GM12878 (cell line): ENCODE data around the gene SYPL2. TPM values are rescaled to one million over a fixed set of nuclear protein-coding genes. Genes with fewer than 3 reads are reported as not detected.

Experiments used
- ATAC-seq: fragments of 200-7000 bp; cut with Tn5 transposase; 3 replicates; pipeline ENCODE4 v1.9.1; 2020; ENCODE audit warnings: mild to moderate bottlenecking, moderate library complexity
- BruUV-seq: library from RNA; stranded (reverse); fragments of 400-500 nt; replicated peaks from 2 replicates; lab custom pipeline; 2021; lab: Mats Ljungman, UMichigan
- CTCF ChIA-PET: fragments of 300-600 bp; sonication (Branson Sonifier 250); formaldehyde crosslinking; extraction: SDS; loops from one replicate; lab custom pipeline; 2021; ENCODE audit warnings: inconsistent platforms; lab: Yijun Ruan, JAX
- POLR2A ChIA-PET: fragments of 350-600 bp; formaldehyde crosslinking; extraction: SDS; loops from one replicate; lab custom pipeline; 2021; ENCODE audit warnings: inconsistent platforms; lab: Charles Lee
- RAD21 ChIA-PET: fragments of 300-600 bp; sonication (Branson Sonifier 250); formaldehyde crosslinking; loops from one replicate; lab custom pipeline; 2023; ENCODE audit warnings: antibody characterized with exemption; ENCODE audit not compliant: unreplicated experiment; lab: Charles Lee
- SMC1A ChIA-PET: fragments of 300-600 bp; sonication (Branson Sonifier 250); formaldehyde crosslinking; loops from one replicate; lab custom pipeline; 2023; ENCODE audit not compliant: unreplicated experiment, uncharacterized antibody; lab: Charles Lee
- DNase-seq: peaks from one replicate; pipeline ENCODE4 v3.0.0-alpha.2; 2011; ENCODE audit warnings: low read depth, low spot score
- FAIRE-seq: peaks from 3 replicates; lab custom pipeline; 2011; peaks lifted over from hg19 to GRCh38; lab: Jason Lieb, UNC
- H2AFZ ChIP-seq: 2 replicates; pipeline ENCODE4 v1.6.0; 2011; ENCODE audit warnings: low read depth, low read length, control low read depth; ENCODE audit not compliant: control insufficient read depth
- H3K27ac ChIP-seq: 2 replicates; pipeline ENCODE4 v1.5.1; 2011; ENCODE audit warnings: control low read depth; ENCODE audit not compliant: control insufficient read depth, insufficient read depth
- H3K27me3 ChIP-seq, 2 experiments: replicated peaks in 1 of 2; 2 replicates each; pipeline versions ENCODE4 v1.6.0 to v1.6.1; 2011; ENCODE audit warnings: low read length in 1 of 2; ENCODE audit not compliant: control insufficient read depth in 2 of 2, insufficient read depth in 2 of 2
- H3K36me3 ChIP-seq, 2 experiments: 2 replicates each; pipeline ENCODE4 v1.5.1; 2011; ENCODE audit warnings: low read length in 1 of 2; ENCODE audit not compliant: control insufficient read depth in 2 of 2, insufficient read depth in 2 of 2
- H3K4me1 ChIP-seq: 2 replicates; pipeline ENCODE4 v1.6.1; 2011; ENCODE audit warnings: mild to moderate bottlenecking, low read length, moderate library complexity, mixed read lengths; ENCODE audit not compliant: control insufficient read depth, insufficient read depth
- H3K4me2 ChIP-seq: 2 replicates; pipeline ENCODE4 v1.6.0; 2011; ENCODE audit warnings: control low read depth; ENCODE audit not compliant: control insufficient read depth, insufficient read depth
- H3K4me3 ChIP-seq: fragments of 200-600 bp; sonication (generic); 2 replicates; pipeline ENCODE4 v1.5.1; 2016
- H3K79me2 ChIP-seq: 2 replicates; pipeline ENCODE4 v1.6.0; 2011; ENCODE audit warnings: low read length; ENCODE audit not compliant: control insufficient read depth, insufficient read depth
- H3K9ac ChIP-seq: 2 replicates; pipeline ENCODE4 v1.8.0; 2011; ENCODE audit warnings: low read length, control low read depth, mixed read lengths; ENCODE audit not compliant: control insufficient read depth, insufficient read depth
- H3K9me3 ChIP-seq: replicated peaks from 3 replicates; pipeline ENCODE4 v1.5.1; 2011; ENCODE audit warnings: mild to moderate bottlenecking, low read length; ENCODE audit not compliant: control insufficient read depth, insufficient read depth
- H4K20me1 ChIP-seq: 2 replicates; pipeline ENCODE4 v1.6.0; 2011; ENCODE audit not compliant: control insufficient read depth, insufficient read depth
- BRCA1 ChIP-seq: IDR thresholded peaks from 2 replicates; pipeline ENCODE4 v1.6.1; 2011; ENCODE audit warnings: low read depth, low read length, improper control_type of control experiment
- CTCF ChIP-seq, 3 experiments: IDR thresholded peaks in 2 of 3; conservative IDR thresholded peaks in 1 of 3; 2 replicates each; pipeline ENCODE4 v1.5.1; 2011; ENCODE audit warnings: low read depth in 3 of 3, low read length in 3 of 3, mild to moderate bottlenecking in 3 of 3, control low read depth in 2 of 3, moderate library complexity in 2 of 3, inconsistent platforms in 1 of 3, mixed read lengths in 1 of 3; ENCODE audit not compliant: control insufficient read depth in 2 of 3, insufficient read depth in 1 of 3; ENCODE audit errors: extremely low read depth in 1 of 3
- LARP7 ChIP-seq: fragments of 450-650 bp; IDR thresholded peaks from 2 replicates; pipeline ENCODE4 v1.6.1; 2017; ENCODE audit warnings: mild to moderate bottlenecking
- SMC3 ChIP-seq: IDR thresholded peaks from 2 replicates; pipeline ENCODE4 v1.6.1; 2011; ENCODE audit warnings: low read length, improper control_type of control experiment, borderline replicate concordance
- SUPT20H ChIP-seq: IDR thresholded peaks from 2 replicates; pipeline ENCODE4 v1.6.1; 2011; ENCODE audit warnings: low read depth, mild to moderate bottlenecking, low read length, moderate library complexity, borderline replicate concordance; ENCODE audit not compliant: control insufficient read depth
- ZBTB4 ChIP-seq: fragments of 450-650 bp; formaldehyde crosslinking; IDR thresholded peaks from 2 replicates; pipeline ENCODE4 v1.4.0; 2022; ENCODE audit warnings: mild to moderate bottlenecking, moderate library complexity
- WGBS: methylation state at CpG from one replicate; pipeline ENCODE4 v1.1.6; 2016; ENCODE audit warnings: low lambda C conversion rate; ENCODE audit not compliant: insufficient replicate concordance, insufficient coverage; ENCODE audit errors: missing lambda C conversion rate; 5-methylcytosine and 5-hydroxymethylcytosine counted together
- in situ Hi-C: fragments of 300-500 bp; cut with MboI; formaldehyde crosslinking; loops from 9 replicates; pipeline ENCODE4 v1.14.3; 2018; ENCODE audit warnings: mixed read lengths
- intact Hi-C: fragments of 100-400 bp; cut with micrococcal nuclease; formaldehyde crosslinking; loops from one replicate; pipeline ENCODE4 v1.14.2; 2022; ENCODE audit not compliant: unreplicated experiment
- polyA plus RNA-seq, 11 experiments: library from polyadenylated mRNA; depleted of rRNA in 4 of 11; unstranded in 6 of 11; stranded (reverse) in 5 of 11; fragments of >200 nt; fragmentation: Nextera tagmentation in 4 of 11; fragmentation: Illumina TruSeq in 1 of 11; extraction: Ambion mirVana in 4 of 11; extraction: Trizol in 1 of 11; gene quantifications; 1 replicate in 1 of 11; 2 replicates in 10 of 11; pipeline versions ENCODE4 v1.2.1 to v1.2.3, GENCODE V29; 2011 to 2016; ENCODE audit warnings: inconsistent platforms in 2 of 11, missing spikeins in 2 of 11, low read depth in 1 of 11
- total RNA-seq, 4 experiments: library from RNA; depleted of rRNA in 3 of 4; stranded (reverse); fragments of >200 nt in 3 of 4; fragmentation: Illumina TruSeq in 1 of 4; extraction: Trizol in 1 of 4; gene quantifications; 2 replicates each; pipeline versions ENCODE4 v1.2.1 to v1.2.3, GENCODE V29; 2013 to 2021
- TF ChIP-seq, protein P1 (sequence below): fragments of 450-650 bp; formaldehyde crosslinking; IDR thresholded peaks from 2 replicates; pipeline ENCODE4 v1.4.0; 2020; ENCODE audit warnings: mild to moderate bottlenecking, moderate library complexity

Gene SYPL2
- total and polyA plus RNA-seq, 10 of the 15 experiments (the other 5 are each of a cell fraction or from before 2014, with no cell fraction given) = 0.04 to 0.11 (median 0.06) TPM; not detected in 3

DNA sequence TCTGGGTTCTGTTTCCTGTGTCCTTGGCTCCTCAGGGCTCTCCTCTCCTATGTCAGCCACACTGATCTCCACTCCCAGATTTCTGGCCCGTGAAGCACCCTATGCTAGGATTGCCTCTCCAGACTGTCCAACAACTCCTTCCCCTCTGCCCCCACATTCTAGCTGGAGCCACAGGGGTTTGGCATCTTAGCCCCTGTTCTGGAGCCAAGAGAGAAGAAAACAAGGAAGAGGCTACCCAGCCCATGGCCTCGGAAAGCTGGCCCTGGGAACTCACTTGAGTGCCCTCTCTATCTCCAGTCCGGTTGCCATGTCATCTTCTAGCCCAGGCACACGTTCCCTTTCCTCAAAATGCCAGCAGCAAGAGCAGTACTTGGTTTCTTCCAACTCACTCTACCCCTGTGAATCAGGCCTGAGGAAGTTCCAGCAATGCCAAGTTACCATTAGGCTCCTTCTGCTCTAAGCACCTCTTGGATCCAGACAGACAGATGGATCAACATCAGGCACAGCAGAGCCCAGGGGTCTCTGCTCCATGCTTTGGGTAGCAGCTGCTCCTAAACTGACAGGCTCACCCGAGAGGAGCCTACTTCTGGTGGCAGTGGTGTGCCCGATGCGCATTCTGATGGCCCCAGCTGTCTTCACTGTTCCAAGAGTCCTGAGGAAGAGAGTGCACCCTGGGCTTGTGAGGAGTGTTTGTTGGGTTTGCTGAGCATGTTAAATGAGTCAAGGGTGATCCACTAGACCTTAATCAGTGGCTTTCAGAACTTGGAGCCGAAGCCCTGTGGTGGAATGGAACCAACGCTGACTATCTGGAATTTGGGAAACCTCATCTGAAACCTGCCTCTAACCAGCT, 61.7 kb downstream of the SYPL2 start (continued):
- TF ChIP-seq, protein P1, sequence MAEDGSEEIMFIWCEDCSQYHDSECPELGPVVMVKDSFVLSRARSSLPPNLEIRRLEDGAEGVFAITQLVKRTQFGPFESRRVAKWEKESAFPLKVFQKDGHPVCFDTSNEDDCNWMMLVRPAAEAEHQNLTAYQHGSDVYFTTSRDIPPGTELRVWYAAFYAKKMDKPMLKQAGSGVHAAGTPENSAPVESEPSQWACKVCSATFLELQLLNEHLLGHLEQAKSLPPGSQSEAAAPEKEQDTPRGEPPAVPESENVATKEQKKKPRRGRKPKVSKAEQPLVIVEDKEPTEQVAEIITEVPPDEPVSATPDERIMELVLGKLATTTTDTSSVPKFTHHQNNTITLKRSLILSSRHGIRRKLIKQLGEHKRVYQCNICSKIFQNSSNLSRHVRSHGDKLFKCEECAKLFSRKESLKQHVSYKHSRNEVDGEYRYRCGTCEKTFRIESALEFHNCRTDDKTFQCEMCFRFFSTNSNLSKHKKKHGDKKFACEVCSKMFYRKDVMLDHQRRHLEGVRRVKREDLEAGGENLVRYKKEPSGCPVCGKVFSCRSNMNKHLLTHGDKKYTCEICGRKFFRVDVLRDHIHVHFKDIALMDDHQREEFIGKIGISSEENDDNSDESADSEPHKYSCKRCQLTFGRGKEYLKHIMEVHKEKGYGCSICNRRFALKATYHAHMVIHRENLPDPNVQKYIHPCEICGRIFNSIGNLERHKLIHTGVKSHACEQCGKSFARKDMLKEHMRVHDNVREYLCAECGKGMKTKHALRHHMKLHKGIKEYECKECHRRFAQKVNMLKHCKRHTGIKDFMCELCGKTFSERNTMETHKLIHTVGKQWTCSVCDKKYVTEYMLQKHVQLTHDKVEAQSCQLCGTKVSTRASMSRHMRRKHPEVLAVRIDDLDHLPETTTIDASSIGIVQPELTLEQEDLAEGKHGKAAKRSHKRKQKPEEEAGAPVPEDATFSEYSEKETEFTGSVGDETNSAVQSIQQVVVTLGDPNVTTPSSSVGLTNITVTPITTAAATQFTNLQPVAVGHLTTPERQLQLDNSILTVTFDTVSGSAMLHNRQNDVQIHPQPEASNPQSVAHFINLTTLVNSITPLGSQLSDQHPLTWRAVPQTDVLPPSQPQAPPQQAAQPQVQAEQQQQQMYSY (CRISPR knock-in tag) = no peak
- TF ChIP-seq CTCF (IDR thresholded peaks at IDR 0.05 in 2 of 3, conservative IDR thresholded peaks at IDR 0.05 in 1 of 3; ENCODE audit: control insufficient read depth in 2 of 3, extremely low read depth in 1 of 3, insufficient read depth in 1 of 3, low read depth in 3 of 3, low read length in 3 of 3) = no peak

DNA sequence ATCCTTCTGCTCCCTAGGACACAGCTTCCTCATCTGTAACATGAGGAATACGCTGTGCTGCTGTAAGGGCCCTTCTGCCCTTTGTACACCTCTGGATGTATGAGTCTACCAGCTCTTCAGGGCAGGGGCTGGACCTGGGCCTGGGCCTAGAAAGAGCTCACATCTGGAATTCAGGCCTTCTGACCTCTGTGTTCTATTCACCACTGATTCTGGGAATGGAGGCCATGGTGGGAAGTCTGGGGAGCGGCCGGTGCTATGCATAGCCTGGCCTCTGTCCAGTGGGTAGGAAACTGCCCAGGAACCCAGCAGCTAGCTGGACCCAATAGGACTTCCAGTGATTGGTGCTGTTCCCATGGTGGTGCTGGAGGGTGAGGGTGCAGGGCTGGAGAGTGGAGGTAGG, 62.4 kb downstream of the SYPL2 start:
- 93% methylated on average over 3 of the region's 3 CpGs for WGBS
- Histone ChIP-seq H3K79me2 (no peaks in the 10 kb centered on the region), H3K27me3 (no peaks in the 10 kb centered on the region), H4K20me1 (no peaks in the 10 kb centered on the region), H3K4me3 (no peak overlapping the region), H3K36me3 (no peaks in the 10 kb centered on the region), H3K9me3 (no peaks in the 10 kb centered on the region), H3K4me2 (no peak overlapping the region), H2AFZ (no peak overlapping the region), H3K4me1 (peaks cover 24% of the 10 kb centered on the region), H3K9ac (no peak overlapping the region), H3K27ac (no peak overlapping the region)
- in situ Hi-C loops (no loop called here), intact Hi-C loops (no loop called here)
- ChIA-PET SMC1A (interaction anchor here (0.9 to 12.8 kb wide), 7 partner anchors 10 to 103 kb away, joined by 3 to 431 read pairs (median 10); partner anchors contain the start of genes AMIGO1, ATXN7L2, CYB561D1 and GPR61), CTCF (interaction anchor here (0.8 to 21.3 kb wide), 8 partner anchors 18 to 456 kb away, joined by 3 to 1280 read pairs (median 6); partner anchors contain the start of genes AHCYL1, AMIGO1, ATXN7L2 and CYB561D1), POLR2A (interaction anchor here (0.7 to 2.0 kb wide), 4 partner anchors 30 to 274 kb away, joined by 3 to 10 read pairs (median 6); partner anchors contain the start of genes ATXN7L2 and CYB561D1), RAD21 (interaction anchor here (1.1 to 10.3 kb wide), 7 partner anchors 19 to 265 kb away, joined by 3 to 422 read pairs (median 6); partner anchors contain the start of genes AMIGO1, ATXN7L2 and CYB561D1)
- no TSS peak for BruUV-seq
- TF ChIP-seq BRCA1 = no peak
- TF ChIP-seq SUPT20H = no peak
- no peak for TF ChIP-seq ZBTB4
- no peak for TF ChIP-seq LARP7
- TF ChIP-seq SMC3 = no peak
- ATAC-seq = no peak
- no peak for FAIRE-seq
- no peak for DNase-seq
